Activated gamma-delta T cell treated with anti-CD3 and anti-CD28 coated beads, Interleukin-2, amount 50 U/mL, for 16 hours (primary cell): ENCODE measurements around the gene KLHL12.

Source experiments
- DNase-seq: peaks from one replicate; pipeline ENCODE4 v3.0.0-alpha.2; 2020; ENCODE audit warnings: low read depth

KLHL12 gene

GRCh38 chr1:202880961-202881460 is 46.0 kb downstream of the KLHL12 start:
- DNase-seq: no peak

- no peak for DNase-seq
Measured at GRCh38 chr1:202880062-202880461, 47.0 kb downstream of the KLHL12 start.

- no peak for DNase-seq
Measured at GRCh38 chr1:202879128-202879527, 47.9 kb downstream of the KLHL12 start.

GRCh38 chr1:202873026-202873425 is 54.0 kb downstream of the KLHL12 start:
- no peak for DNase-seq

- no peak for DNase-seq
Measured at GRCh38 chr1:202871367-202871766, 55.7 kb downstream of the KLHL12 start.

GRCh38 chr1:202862679-202863560 is 64.1 kb downstream of the KLHL12 start:
- no peak for DNase-seq

- peak; percentile 9 for DNase-seq
Measured at GRCh38 chr1:202861420-202862132, 65.5 kb downstream of the KLHL12 start.

- DNase-seq: peak; percentile 5
Measured at GRCh38 chr1:202860744-202861419, 66.2 kb downstream of the KLHL12 start.

- no peak for DNase-seq
Measured at GRCh38 chr1:202858789-202859414, 68.1 kb downstream of the KLHL12 start.

- DNase-seq: no peak
Measured at GRCh38 chr1:202858331-202858730, 68.7 kb downstream of the KLHL12 start.

- no peak for DNase-seq
Measured at GRCh38 chr1:202857136-202857610, 69.9 kb downstream of the KLHL12 start.

- no peak for DNase-seq
Measured at GRCh38 chr1:202856014-202856413, 71.0 kb downstream of the KLHL12 start.

GRCh38 chr1:202854787-202855186 is 72.2 kb downstream of the KLHL12 start:
- no peak for DNase-seq

- DNase-seq: no peak
Measured at GRCh38 chr1:202852163-202852904, 74.7 kb downstream of the KLHL12 start.

GRCh38 chr1:202850593-202851362 is 76.3 kb downstream of the KLHL12 start:
- no peak for DNase-seq

GRCh38 chr1:202848191-202848542 is 78.9 kb downstream of the KLHL12 start:
- no peak for DNase-seq

GRCh38 chr1:202844935-202845334 is 82.1 kb downstream of the KLHL12 start:
- no peak for DNase-seq

GRCh38 chr1:202844259-202844658 is 82.8 kb downstream of the KLHL12 start:
- no peak for DNase-seq

- no peak for DNase-seq
Measured at GRCh38 chr1:202843081-202843480, 84.0 kb downstream of the KLHL12 start.
